GM23338 (cell line): Measurements from ENCODE around the gene DCBLD2. TPM values are rescaled to one million over a fixed set of nuclear protein-coding genes. Genes with fewer than 3 reads are reported as not detected.

Experiments used
- ATAC-seq: fragments of 200-7000 bp; cut with Tn5 transposase; 3 replicates; pipeline ENCODE4 v1.9.1; 2020
- DNase-seq: peaks from one replicate; pipeline ENCODE4 v3.0.0-alpha.2; 2015; ENCODE audit warnings: low spot score
- H2AFZ ChIP-seq: fragments of 200-600 bp; sonication (generic); 2 replicates; pipeline ENCODE4 v1.8.0; 2016; ENCODE audit warnings: antibody characterized with exemption, mild to moderate bottlenecking, moderate library complexity
- H3F3A ChIP-seq: fragments of 200-600 bp; sonication (generic); replicated peaks from 2 replicates; pipeline ENCODE4 v1.8.0; 2017; ENCODE audit warnings: antibody characterized with exemption, mixed run types, low read depth
- H3K27ac ChIP-seq: fragments of 200-600 bp; sonication (generic); 2 replicates; pipeline ENCODE4 v1.6.1; 2016; ENCODE audit warnings: low read depth
- H3K27me3 ChIP-seq: fragments of 200-600 bp; sonication (generic); 2 replicates; pipeline ENCODE4 v1.8.0; 2016; ENCODE audit warnings: mild to moderate bottlenecking, mixed run types, moderate library complexity; ENCODE audit not compliant: insufficient read depth
- H3K36me3 ChIP-seq: fragments of 200-600 bp; sonication (generic); 2 replicates; pipeline ENCODE4 v1.8.0; 2016; ENCODE audit warnings: mild to moderate bottlenecking; ENCODE audit not compliant: insufficient read depth
- H3K4me1 ChIP-seq: fragments of 200-600 bp; sonication (generic); 2 replicates; pipeline ENCODE4 v1.8.0; 2016; ENCODE audit warnings: mild to moderate bottlenecking, moderate library complexity; ENCODE audit not compliant: insufficient read depth
- H3K4me2 ChIP-seq: fragments of 200-600 bp; sonication (generic); 2 replicates; pipeline ENCODE4 v1.7.1; 2017; ENCODE audit warnings: mixed run types
- H3K4me3 ChIP-seq: fragments of 200-600 bp; sonication (generic); 2 replicates; pipeline ENCODE4 v1.6.1; 2016; ENCODE audit warnings: mixed run types
- H3K79me2 ChIP-seq: fragments of 200-600 bp; sonication (generic); replicated peaks from 2 replicates; pipeline ENCODE4 v1.8.0; 2017; ENCODE audit warnings: mild to moderate bottlenecking; ENCODE audit not compliant: insufficient read depth
- H3K9me2 ChIP-seq: fragments of 200-600 bp; sonication (generic); 2 replicates; pipeline ENCODE4 v1.8.0; 2017; ENCODE audit not compliant: insufficient read depth
- H4K20me1 ChIP-seq: fragments of 200-600 bp; sonication (generic); replicated peaks from 2 replicates; pipeline ENCODE4 v1.8.0; 2017; ENCODE audit warnings: mild to moderate bottlenecking; ENCODE audit not compliant: insufficient read depth
- H3K27ac Mint-ChIP-seq: 2 replicates; pipeline ENCODE4 v1.8.0; 2020; ENCODE audit warnings: inconsistent platforms, mild to moderate bottlenecking, moderate library complexity, mixed read lengths
- H3K27me3 Mint-ChIP-seq: 3 replicates; pipeline ENCODE4 v1.8.0; 2022; ENCODE audit warnings: low read depth, mild to moderate bottlenecking, moderate library complexity, mixed read lengths, inconsistent platforms; ENCODE audit not compliant: insufficient read depth, poor library complexity
- H3K36me3 Mint-ChIP-seq: 3 replicates; pipeline ENCODE4 v1.8.0; 2021; ENCODE audit warnings: low read depth, mild to moderate bottlenecking, inconsistent platforms, moderate library complexity, mixed read lengths
- H3K4me1 Mint-ChIP-seq: 3 replicates; pipeline ENCODE4 v1.8.0; 2020; ENCODE audit warnings: mild to moderate bottlenecking, inconsistent platforms, mixed read lengths
- H3K4me3 Mint-ChIP-seq: 3 replicates; pipeline ENCODE4 v1.8.0; 2021; ENCODE audit warnings: moderate library complexity, mild to moderate bottlenecking, inconsistent platforms, mixed read lengths
- H3K9me3 Mint-ChIP-seq: 3 replicates; pipeline ENCODE4 v1.8.0; 2020; ENCODE audit warnings: moderate library complexity, mild to moderate bottlenecking, inconsistent platforms, mixed read lengths
- CREB1 ChIP-seq: fragments of 250-450 bp; sonication (Bioruptor Pico); IDR thresholded peaks from 2 replicates; pipeline ENCODE4 v1.5.0; 2020; ENCODE audit warnings: low read depth, mild to moderate bottlenecking, moderate library complexity
- EZH2 ChIP-seq: fragments of 200-600 bp; sonication (generic); IDR thresholded peaks from one replicate; pipeline ENCODE4 v1.8.0; 2017; ENCODE audit warnings: antibody characterized with exemption, mild to moderate bottlenecking, low read depth; ENCODE audit not compliant: unreplicated experiment
- EZH2phosphoT487 ChIP-seq: fragments of 200-600 bp; sonication (generic); IDR thresholded peaks from one replicate; pipeline ENCODE4 v1.8.1; 2018; ENCODE audit warnings: antibody characterized with exemption; ENCODE audit not compliant: unreplicated experiment
- JUNB ChIP-seq: IDR thresholded peaks from one replicate; pipeline ENCODE4 v1.6.1; 2016; ENCODE audit warnings: antibody characterized with exemption; ENCODE audit not compliant: unreplicated experiment
- NANOG ChIP-seq: IDR thresholded peaks from 2 replicates; pipeline ENCODE4 v1.6.1; 2016; ENCODE audit warnings: antibody characterized with exemption, borderline replicate concordance
- POLR2AphosphoS5 ChIP-seq: IDR thresholded peaks from 2 replicates; pipeline ENCODE4 v1.6.1; 2016; ENCODE audit warnings: antibody characterized with exemption, low read depth
- STAT1 ChIP-seq: IDR thresholded peaks from one replicate; pipeline ENCODE4 v1.6.1; 2016; ENCODE audit warnings: antibody characterized with exemption; ENCODE audit not compliant: unreplicated experiment
- ZNF114 ChIP-seq: fragments of 250-450 bp; sonication (Bioruptor Pico); IDR thresholded peaks from 2 replicates; pipeline ENCODE4 v1.5.0; 2020; ENCODE audit warnings: mild to moderate bottlenecking, moderate library complexity
- ZNF331 ChIP-seq: fragments of 250-450 bp; sonication (Bioruptor Pico); IDR thresholded peaks from 2 replicates; pipeline ENCODE4 v1.5.0; 2020; ENCODE audit warnings: low read depth, mild to moderate bottlenecking, moderate library complexity
- polyA plus RNA-seq: library from polyadenylated mRNA; unstranded; fragments of >200 nt; fragmentation: Nextera tagmentation; extraction: Ambion mirVana; gene quantifications from 2 replicates; pipeline ENCODE4 v1.2.1, GENCODE V29; 2016
- total RNA-seq: library from RNA; depleted of rRNA; stranded (reverse); fragments of >200 nt; shearing (Covaris generic); gene quantifications from 2 replicates; pipeline ENCODE4 v1.2.3, GENCODE V29; 2014
- TF ChIP-seq, protein P1 (sequence below): IDR thresholded peaks from 2 replicates; pipeline ENCODE4 v1.6.1; 2016; ENCODE audit warnings: antibody characterized with exemption
- TF ChIP-seq, protein P2 (sequence below): IDR thresholded peaks from one replicate; pipeline ENCODE4 v1.6.1; 2018; ENCODE audit warnings: antibody characterized with exemption; ENCODE audit not compliant: unreplicated experiment
- TF ChIP-seq, protein P3 (sequence below): fragments of 250-450 bp; sonication (Bioruptor Pico); IDR thresholded peaks from 2 replicates; pipeline ENCODE4 v1.5.0; 2020; ENCODE audit warnings: mild to moderate bottlenecking, moderate library complexity
- TF ChIP-seq, protein P4 (sequence below), 2 experiments: fragments of 200-600 bp in 1 of 2; sonication (generic) in 1 of 2; conservative IDR thresholded peaks; 2 replicates each; pipeline versions ENCODE4 v1.5.1 to v1.6.1; 2016 to 2017; ENCODE audit warnings: antibody characterized with exemption in 2 of 2, low read depth in 2 of 2, mild to moderate bottlenecking in 2 of 2, moderate library complexity in 1 of 2

The DCBLD2 gene
- total and polyA plus RNA-seq, 2 experiments from 2014 or later, result 25.9 to 69.7 TPM

DNA sequence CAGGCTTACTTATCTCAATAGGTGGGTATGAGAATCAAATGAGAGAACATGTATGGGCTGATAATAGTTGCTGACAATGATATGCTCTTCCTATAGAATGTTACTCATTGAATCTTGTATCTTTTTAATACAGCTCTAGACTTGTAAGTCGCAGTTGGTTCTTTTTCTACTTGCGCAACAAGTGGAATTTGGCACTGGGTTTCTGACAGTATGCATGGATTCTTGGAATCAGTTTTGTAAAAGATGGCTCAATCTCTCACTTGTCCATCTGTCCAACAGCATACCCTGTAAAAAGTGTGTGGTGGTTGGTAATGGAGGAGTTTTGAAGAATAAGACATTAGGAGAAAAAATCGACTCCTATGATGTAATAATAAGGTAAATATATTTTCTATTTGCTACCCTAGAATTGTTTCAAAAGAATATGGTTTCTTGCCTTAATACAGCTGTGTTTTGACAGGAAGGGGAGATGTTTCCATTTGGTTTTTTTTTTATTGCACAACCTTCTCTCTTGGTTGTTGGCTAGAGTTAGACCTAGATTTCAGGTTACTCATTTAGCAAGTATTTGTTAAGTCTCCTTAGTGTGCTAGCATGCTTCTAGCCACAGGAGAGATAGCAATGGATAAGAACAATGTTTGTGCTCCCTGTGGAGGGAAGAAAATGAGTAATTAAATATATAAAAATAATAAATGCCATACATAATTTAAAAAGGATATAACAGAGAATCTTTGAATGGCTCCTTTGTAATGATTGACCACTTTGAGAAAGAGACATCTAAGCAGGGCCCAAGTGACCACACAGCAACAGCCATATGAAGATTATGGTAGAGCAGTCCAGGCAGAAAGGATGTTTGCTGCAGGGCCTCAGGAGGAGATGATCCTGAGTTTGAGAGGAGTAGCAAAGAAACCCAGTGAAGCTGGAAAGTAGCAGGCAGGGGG, 116.6 kb downstream of the DCBLD2 start:
- Mint-ChIP-seq H3K4me1 (no peaks in the 10 kb centered on the region; the same call in 2 of the 3 replicates), H3K9me3 (no peaks in the 10 kb centered on the region), H3K36me3 (no peaks in the 10 kb centered on the region), H3K4me3 (no peak overlapping the region), H3K27me3 (peaks cover 3% of the 10 kb centered on the region), H3K27ac (no peak overlapping the region)
- no peak overlapping the region for H3K27ac ChIP-seq
- H3K36me3 ChIP-seq, result no peaks in the 10 kb centered on the region
- H4K20me1 ChIP-seq, result no peaks in the 10 kb centered on the region
- TF ChIP-seq, protein P1, sequence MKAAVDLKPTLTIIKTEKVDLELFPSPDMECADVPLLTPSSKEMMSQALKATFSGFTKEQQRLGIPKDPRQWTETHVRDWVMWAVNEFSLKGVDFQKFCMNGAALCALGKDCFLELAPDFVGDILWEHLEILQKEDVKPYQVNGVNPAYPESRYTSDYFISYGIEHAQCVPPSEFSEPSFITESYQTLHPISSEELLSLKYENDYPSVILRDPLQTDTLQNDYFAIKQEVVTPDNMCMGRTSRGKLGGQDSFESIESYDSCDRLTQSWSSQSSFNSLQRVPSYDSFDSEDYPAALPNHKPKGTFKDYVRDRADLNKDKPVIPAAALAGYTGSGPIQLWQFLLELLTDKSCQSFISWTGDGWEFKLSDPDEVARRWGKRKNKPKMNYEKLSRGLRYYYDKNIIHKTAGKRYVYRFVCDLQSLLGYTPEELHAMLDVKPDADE, result no peak
- TF ChIP-seq EZH2phosphoT487 (no peak), POLR2AphosphoS5 (no peak), EZH2 (no peak), JUNB (no peak), ZNF114 (CRISPR knock-in tag) (no peak), ZNF331 (CRISPR knock-in tag) (no peak), NANOG (no peak), CREB1 (CRISPR knock-in tag) (no peak), STAT1 (no peak)
- TF ChIP-seq, protein P2, sequence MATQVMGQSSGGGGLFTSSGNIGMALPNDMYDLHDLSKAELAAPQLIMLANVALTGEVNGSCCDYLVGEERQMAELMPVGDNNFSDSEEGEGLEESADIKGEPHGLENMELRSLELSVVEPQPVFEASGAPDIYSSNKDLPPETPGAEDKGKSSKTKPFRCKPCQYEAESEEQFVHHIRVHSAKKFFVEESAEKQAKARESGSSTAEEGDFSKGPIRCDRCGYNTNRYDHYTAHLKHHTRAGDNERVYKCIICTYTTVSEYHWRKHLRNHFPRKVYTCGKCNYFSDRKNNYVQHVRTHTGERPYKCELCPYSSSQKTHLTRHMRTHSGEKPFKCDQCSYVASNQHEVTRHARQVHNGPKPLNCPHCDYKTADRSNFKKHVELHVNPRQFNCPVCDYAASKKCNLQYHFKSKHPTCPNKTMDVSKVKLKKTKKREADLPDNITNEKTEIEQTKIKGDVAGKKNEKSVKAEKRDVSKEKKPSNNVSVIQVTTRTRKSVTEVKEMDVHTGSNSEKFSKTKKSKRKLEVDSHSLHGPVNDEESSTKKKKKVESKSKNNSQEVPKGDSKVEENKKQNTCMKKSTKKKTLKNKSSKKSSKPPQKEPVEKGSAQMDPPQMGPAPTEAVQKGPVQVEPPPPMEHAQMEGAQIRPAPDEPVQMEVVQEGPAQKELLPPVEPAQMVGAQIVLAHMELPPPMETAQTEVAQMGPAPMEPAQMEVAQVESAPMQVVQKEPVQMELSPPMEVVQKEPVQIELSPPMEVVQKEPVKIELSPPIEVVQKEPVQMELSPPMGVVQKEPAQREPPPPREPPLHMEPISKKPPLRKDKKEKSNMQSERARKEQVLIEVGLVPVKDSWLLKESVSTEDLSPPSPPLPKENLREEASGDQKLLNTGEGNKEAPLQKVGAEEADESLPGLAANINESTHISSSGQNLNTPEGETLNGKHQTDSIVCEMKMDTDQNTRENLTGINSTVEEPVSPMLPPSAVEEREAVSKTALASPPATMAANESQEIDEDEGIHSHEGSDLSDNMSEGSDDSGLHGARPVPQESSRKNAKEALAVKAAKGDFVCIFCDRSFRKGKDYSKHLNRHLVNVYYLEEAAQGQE, result no peak
- TF ChIP-seq, protein P3, sequence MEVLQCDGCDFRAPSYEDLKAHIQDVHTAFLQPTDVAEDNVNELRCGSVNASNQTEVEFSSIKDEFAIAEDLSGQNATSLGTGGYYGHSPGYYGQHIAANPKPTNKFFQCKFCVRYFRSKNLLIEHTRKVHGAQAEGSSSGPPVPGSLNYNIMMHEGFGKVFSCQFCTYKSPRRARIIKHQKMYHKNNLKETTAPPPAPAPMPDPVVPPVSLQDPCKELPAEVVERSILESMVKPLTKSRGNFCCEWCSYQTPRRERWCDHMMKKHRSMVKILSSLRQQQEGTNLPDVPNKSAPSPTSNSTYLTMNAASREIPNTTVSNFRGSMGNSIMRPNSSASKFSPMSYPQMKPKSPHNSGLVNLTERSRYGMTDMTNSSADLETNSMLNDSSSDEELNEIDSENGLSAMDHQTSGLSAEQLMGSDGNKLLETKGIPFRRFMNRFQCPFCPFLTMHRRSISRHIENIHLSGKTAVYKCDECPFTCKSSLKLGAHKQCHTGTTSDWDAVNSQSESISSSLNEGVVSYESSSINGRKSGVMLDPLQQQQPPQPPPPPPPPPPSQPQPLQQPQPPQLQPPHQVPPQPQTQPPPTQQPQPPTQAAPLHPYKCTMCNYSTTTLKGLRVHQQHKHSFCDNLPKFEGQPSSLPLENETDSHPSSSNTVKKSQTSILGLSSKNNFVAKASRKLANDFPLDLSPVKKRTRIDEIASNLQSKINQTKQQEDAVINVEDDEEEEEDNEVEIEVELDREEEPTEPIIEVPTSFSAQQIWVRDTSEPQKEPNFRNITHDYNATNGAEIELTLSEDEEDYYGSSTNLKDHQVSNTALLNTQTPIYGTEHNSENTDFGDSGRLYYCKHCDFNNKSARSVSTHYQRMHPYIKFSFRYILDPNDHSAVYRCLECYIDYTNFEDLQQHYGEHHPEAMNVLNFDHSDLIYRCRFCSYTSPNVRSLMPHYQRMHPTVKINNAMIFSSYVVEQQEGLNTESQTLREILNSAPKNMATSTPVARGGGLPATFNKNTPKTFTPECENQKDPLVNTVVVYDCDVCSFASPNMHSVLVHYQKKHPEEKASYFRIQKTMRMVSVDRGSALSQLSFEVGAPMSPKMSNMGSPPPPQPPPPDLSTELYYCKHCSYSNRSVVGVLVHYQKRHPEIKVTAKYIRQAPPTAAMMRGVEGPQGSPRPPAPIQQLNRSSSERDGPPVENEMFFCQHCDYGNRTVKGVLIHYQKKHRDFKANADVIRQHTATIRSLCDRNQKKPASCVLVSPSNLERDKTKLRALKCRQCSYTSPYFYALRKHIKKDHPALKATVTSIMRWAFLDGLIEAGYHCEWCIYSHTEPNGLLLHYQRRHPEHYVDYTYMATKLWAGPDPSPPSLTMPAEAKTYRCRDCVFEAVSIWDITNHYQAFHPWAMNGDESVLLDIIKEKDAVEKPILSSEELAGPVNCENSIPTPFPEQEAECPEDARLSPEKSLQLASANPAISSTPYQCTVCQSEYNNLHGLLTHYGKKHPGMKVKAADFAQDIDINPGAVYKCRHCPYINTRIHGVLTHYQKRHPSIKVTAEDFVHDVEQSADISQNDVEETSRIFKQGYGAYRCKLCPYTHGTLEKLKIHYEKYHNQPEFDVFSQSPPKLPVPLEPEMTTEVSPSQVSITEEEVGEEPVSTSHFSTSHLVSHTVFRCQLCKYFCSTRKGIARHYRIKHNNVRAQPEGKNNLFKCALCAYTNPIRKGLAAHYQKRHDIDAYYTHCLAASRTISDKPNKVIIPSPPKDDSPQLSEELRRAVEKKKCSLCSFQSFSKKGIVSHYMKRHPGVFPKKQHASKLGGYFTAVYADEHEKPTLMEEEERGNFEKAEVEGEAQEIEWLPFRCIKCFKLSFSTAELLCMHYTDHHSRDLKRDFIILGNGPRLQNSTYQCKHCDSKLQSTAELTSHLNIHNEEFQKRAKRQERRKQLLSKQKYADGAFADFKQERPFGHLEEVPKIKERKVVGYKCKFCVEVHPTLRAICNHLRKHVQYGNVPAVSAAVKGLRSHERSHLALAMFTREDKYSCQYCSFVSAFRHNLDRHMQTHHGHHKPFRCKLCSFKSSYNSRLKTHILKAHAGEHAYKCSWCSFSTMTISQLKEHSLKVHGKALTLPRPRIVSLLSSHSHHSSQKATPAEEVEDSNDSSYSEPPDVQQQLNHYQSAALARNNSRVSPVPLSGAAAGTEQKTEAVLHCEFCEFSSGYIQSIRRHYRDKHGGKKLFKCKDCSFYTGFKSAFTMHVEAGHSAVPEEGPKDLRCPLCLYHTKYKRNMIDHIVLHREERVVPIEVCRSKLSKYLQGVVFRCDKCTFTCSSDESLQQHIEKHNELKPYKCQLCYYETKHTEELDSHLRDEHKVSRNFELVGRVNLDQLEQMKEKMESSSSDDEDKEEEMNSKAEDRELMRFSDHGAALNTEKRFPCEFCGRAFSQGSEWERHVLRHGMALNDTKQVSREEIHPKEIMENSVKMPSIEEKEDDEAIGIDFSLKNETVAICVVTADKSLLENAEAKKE (CRISPR knock-in tag), result no peak
- TF ChIP-seq, protein P4, sequence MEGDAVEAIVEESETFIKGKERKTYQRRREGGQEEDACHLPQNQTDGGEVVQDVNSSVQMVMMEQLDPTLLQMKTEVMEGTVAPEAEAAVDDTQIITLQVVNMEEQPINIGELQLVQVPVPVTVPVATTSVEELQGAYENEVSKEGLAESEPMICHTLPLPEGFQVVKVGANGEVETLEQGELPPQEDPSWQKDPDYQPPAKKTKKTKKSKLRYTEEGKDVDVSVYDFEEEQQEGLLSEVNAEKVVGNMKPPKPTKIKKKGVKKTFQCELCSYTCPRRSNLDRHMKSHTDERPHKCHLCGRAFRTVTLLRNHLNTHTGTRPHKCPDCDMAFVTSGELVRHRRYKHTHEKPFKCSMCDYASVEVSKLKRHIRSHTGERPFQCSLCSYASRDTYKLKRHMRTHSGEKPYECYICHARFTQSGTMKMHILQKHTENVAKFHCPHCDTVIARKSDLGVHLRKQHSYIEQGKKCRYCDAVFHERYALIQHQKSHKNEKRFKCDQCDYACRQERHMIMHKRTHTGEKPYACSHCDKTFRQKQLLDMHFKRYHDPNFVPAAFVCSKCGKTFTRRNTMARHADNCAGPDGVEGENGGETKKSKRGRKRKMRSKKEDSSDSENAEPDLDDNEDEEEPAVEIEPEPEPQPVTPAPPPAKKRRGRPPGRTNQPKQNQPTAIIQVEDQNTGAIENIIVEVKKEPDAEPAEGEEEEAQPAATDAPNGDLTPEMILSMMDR (conservative IDR thresholded peaks at IDR 0.05; ENCODE audit: low read depth in 2 of 2), result no peak
- H2AFZ ChIP-seq, result no peak overlapping the region
- no peaks in the 10 kb centered on the region for H3K27me3 ChIP-seq
- H3K4me1 ChIP-seq, result no peaks in the 10 kb centered on the region
- H3K9me2 ChIP-seq, result no peaks in the 10 kb centered on the region; the same call in 1 of the 2 replicates
- no peaks in the 10 kb centered on the region for H3K79me2 ChIP-seq
- ATAC-seq (no peak), DNase-seq (no peak)
- no peak overlapping the region for H3K4me3 ChIP-seq
- H3K4me2 ChIP-seq, result no peak overlapping the region
- no peaks in the 10 kb centered on the region for H3F3A ChIP-seq
